GM21367 (cell line): Measurements from ENCODE around the gene EPOP.
A peak's percentile ranks its signal among the peaks of the same experiment; 100 is the strongest.

Experiments
- ATAC-seq: cut with Tn5 transposase; IDR thresholded peaks from one replicate; pipeline ENCODE4 v1.9.1; 2021; ENCODE audit not compliant: unreplicated experiment

EPOP gene

DNA sequence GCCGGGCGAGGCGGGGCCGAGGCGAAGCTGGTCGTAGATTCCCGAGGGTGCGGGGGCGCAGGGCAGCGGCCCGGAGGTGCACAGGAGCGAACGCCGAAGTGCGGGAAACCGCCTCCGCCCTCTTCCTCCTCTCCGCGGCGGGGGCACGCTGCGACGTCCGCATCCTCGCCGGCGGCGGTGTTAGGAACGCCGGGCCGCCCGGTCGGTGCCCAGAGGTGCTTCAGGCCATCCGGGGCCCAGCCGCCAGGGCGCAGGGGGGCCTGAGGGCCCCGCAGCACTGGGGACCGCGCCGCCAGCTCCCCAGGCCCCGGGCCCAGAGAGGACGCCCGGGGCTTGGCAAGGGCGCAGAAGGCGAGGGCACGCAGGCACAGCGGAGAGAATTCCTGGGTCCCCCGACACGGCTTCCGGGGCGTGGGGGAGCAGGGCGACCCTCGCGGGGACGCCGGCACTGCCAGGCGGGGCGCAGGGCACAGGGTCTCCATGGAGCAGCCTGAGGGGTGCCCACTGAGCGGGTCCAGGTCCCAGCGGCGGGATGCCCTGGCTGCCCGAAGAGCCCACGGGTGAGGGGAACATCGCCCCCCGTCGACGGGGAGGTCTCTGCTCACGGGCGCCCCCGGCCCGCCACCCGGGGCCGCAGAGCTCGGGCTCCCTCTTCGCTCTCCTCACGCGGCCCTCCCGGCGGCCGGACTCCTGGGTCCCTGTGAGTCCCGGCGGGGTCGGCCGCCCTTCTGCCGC is 576 bp downstream of the EPOP start:
- ATAC-seq: peak; percentile 28

DNA sequence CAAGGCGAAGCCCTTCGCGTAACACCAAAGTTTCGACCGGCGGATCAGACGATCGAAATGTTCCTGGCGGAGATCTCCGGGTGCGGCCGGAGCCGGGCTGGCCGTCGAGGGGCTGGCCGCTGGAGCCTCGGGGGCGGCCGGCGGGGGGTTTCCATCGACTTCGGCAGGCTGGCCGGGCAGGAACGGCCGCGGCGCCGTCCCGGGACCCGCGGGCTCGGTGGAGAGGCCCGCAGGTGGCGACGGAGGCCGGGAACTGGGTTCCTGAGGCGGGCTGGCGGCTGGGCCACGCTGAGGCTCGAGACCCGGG is 1.1 kb downstream of the EPOP start:
- no peak for ATAC-seq

DNA sequence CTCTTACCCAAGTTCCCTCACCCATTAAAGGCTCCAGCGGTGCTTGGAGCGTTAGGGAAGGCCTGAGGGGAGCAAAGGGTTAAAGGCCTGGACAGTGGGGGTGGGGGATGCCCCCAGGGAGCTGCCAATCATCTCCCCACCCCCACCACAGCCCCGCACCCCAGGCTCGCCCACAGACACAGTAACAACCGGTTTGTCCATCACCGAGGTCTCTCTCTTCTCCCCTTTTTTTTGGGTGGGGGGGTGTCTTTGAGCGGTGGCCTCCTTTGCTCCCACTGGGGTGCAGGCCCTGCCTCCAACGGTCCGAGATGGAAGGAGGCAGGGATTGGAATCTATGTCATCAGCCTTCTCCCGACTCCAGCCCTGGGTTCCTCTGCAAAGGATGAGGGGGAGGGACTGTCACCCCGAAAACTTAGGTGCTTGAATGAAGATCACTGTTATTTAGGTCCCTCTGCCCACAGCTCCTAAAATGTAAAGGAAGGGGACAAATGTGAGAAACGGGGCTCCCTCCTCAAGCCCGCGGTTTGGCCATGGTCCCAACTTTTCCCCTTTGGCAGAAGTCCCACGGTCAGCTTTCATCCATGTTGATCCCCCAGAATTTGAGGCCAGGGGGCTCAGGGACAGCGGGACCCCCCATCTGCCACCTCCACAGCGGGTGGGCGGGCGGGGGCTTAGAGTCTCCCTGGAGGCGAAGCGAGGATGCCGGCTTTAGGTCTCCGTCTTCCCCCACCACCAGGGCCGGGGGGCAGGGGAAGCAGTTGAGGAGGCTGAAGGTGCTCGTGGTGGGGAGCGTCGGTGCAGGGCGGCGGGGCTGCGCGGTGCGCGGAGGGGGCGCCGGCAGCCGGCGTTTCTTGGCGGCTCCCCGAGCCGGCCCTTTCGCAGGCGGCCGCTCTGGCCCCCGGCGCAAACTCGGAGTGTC is 1.7 kb downstream of the EPOP start:
- no peak for ATAC-seq

- no peak for ATAC-seq
Measured at GRCh38 chr17:38671939-38672720, 2.6 kb downstream of the EPOP start.

DNA sequence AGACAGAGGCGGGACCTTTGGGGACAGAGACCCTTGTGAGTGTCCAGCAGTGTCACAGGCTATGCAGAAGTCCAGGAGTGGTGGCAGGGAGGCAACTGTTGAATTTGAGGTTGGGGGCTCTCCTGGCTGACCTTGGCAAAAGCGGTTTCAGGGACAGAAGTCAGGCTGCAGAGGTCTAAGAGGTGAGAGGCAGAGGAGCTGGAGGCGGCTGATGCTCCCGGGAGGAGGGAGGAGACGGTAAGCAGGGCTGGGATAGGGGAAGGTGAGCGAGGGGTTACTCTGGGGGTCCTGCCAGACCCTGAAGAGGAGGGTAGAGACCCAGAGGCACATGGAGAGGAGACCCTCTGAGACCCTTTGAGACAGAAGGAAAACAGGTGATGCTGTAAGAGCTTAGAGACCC is 5.2 kb downstream of the EPOP start:
- ATAC-seq: no peak

DNA sequence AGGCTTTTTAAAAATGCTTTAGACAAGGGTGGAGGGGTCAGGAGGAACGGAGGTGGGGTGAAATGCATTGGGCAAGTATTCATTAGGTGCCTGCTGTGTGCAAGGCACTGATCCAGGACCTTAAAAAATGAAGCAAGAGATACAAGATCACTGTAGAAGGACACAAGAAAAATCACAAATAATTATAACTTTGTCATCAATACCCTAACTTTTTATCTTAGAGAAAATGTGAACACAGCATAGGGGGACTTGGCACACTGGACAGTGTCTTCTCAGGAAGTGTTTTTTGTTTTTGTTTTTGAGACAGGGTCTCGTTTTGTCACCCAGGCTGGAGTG is 7.0 kb downstream of the EPOP start:
- no peak for ATAC-seq

- ATAC-seq: no peak
Measured at GRCh38 chr17:38667099-38667786, 7.5 kb downstream of the EPOP start.

DNA sequence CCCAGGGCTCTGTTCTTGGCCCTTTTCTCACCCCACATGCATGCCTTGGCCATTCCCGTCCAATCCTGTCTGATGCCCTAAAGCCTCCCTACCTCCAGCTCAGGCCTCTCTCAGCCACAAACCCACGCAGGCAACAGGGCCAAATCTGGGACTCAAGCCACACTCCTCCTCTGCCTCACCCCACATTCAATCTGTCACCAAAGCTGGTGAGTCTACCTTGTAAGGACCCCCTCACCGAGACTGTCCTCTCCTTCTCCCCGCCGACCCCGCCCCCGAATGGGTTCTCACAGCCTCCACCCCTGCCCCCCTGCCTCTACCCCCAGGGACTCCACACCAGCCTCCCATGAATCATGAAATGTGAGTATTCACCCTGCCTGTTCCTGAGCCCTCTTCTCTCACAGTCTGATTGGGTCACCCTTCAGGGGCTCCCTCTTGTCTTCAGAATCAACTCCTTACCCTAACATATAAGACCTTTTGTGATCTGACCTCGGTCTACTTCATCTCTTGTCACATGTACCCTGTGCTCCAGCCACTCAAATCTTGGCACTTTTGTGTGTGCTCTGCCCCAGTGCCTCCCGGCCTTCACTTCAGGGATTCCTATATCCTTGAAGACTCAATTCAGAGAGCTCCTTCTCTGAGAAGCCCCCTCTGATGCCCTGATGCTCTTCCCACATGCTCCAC is 10.7 kb downstream of the EPOP start:
- ATAC-seq: no peak

- no peak for ATAC-seq
Measured at GRCh38 chr17:38663125-38663751, 11.5 kb downstream of the EPOP start.

DNA sequence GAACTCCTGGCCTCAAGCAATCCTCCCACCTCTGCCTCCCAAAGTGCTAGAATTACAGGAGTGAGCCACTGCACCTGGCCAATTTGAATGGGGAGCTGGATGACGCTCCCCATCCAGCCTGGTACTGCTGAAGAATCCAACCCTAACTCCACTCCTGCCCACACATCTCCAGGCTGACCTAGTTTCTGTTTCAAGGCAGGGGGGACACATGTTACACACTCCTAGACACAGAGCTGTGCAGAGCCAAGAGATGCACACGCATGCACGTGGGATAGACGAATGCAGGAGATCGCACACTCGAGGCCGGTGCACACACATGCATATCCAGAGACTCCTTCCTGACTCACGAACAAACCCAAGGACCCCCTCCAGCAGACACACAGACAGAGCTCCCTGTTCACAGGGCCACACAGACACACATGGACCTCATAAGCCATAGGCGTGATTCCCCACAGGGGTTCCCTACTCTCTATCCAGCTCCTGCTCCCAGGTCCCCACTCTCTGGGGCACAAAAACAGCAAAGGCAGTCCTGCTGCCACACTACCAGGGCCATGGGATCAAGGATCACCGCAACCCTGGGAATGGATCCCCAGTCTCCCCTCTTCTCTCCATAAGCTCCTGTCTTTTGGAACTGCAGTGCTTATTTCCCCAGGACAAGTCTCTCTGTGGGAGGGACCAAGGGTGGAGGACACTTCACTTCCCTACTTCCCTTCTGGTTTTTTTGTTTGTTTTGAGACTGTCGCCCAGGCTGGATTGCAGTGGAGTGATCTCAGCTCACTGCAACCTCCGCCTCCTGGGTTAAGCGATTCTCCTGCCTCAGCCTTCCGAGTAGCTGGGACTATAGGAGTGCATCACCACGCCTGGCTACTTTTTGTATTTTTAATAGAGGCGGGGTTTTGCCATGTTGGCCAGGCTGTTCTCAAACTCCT is 14.4 kb downstream of the EPOP start:
- ATAC-seq: no peak

DNA sequence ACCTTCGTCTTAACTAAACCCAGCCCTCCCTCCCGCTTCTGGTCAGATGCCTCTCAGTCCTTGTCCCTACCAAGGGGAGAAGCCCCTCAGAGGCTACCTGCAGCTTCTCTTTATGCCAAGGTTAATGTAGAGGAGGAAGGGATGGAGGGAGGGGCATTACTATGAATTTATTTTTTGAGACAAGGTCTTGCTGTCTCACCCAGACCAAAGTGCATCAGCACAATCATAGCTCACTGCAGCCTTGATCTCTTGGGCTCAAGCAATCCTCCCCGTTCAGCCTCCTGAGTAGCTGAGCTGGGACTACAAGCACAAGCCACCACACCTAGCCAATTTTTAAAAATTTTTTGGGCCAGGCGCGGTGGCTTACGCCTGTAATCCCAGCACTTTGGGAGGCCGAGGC is 15.3 kb downstream of the EPOP start:
- ATAC-seq: no peak

DNA sequence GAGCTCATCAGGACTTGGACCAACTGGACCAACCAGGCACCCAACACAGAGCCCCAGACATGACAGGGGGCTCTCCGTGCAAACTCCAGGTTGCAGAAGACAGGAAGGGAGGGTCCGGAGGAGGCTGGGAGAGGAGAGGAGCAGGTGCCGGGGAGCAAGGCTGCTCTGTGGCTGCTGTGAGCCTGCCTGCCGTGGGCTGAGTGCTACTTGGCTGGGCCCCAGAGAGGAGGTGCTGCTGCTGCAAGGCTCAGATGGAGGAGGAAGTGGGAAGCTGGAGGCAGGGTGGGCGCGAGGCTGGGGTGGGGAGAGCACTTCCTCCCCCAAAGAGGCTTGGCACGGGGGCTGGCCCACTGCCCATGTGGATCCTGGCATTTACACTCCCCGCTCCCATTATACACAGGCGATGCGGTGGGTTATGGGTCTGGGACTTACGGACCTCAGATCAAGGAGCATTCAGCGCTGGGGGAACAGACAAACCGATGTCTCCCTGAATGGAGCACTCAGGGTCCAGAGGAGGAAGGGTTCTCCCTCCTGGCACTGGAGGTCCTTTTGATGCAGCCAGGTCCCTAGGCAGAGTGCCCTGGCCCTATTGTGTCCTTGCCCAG is 15.9 kb downstream of the EPOP start:
- ATAC-seq: no peak

- no peak for ATAC-seq
Measured at GRCh38 chr17:38657824-38658740, 16.7 kb downstream of the EPOP start.

DNA sequence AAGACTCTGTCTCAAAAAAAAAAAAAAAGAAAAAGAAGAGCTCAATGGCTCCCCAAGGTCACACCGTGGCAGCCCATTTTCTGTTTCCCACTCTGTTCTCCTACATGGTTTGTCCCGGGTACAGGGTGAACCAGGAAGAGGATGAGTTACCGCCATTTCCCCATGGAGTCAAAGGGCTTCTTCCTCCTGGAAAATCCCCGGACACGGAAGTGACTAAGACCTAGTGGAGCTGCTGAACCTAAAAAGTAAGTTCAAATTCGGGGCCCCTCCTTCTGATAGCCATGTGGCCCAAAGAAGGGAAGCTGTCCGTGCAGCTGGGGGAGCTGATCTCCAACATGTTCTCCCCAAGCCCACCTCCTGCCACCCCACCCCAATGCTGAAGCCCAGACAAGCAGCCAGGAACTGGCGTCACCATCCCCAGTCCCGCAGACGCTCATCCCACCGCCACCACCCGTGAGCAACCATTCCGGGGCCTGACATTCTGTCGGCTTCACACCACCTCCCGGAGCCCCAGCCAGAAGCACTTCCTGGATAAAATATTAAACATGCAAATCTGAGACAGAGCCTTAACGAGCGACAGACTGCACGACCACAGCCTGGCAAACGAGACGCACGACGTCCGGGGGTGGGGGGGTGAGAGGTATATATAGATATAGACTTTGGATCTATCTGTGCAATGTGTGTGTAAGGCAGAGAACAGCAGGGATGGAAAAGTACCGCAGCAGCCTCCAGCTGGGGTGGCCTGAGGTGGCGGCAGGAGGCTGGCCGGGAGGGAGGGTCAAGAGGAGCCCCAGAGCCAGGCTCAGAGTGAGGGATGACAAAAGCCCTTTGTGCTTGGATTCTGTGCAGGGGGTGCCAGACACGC is 17.6 kb downstream of the EPOP start:
- no peak for ATAC-seq

DNA sequence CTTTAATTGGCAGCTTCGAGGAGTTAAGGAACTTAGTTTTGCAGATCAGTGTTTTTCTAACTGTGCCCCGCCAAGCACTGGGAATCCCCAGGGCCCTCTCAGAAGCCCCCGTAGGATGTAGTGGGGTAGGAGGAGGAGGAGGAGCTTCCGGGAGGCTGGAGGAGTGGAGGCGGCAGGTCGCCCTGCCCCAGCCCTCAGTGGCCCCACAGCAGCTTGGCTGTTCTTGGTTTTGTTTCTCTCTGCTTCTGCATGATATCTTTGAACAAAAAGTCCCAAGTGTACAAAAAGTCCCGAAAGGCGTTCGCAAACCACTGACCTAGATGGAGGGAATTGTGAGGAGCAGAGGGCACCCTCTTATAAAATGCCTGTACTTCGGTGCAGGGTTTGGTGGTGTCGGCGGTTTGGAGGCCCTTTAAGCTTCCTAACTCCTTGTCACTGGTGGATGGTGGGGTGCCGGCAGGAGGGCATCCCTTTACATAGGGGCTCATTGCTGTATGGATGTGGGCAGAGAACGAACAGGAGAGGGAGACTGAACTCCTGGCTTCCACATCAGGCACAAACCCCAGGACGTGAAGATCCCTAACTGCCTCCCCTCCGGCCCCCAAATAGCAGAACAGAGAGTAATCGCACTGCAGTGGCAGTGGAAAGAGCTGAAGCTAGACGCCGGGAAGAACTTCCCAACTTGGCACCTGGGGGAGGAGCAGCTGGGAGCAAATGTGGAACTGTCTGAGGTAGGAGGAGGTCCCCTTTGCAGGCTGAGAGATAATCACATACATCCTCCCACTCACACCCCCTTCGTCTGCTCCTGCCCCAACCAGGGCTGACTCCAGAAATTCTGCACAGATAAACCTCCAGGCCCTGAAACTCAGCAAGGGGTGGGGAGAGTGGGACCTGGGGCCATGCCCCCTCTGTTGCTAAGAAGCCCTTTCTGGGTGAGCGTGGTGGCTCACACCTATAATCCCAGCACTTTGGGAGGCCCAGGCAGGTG is 20.1 kb downstream of the EPOP start:
- no peak for ATAC-seq

GRCh38 chr17:38653679-38654078 is 21.1 kb downstream of the EPOP start:
- no peak for ATAC-seq
